Stimulated activated CD4-positive, alpha-beta T cell treated with anti-CD3 and anti-CD28 coated beads, Interleukin-1b, Interleukin-23, amount 100 ng/mL, for 24 hours (primary cell): ENCODE data around the gene IFNA21.
"Not testable (repeated sequence)": the region's sequence is repeated elsewhere in the genome, so short reads cannot be mapped to it uniquely, and the experiment has no call there.

ENCODE experiments used
- DNase-seq, 4 experiments: peaks; one replicate each; pipeline ENCODE4 v3.0.0-alpha.2; 2020; ENCODE audit warnings: low read depth in 4 of 4, low spot score in 1 of 4

The IFNA21 gene

DNA sequence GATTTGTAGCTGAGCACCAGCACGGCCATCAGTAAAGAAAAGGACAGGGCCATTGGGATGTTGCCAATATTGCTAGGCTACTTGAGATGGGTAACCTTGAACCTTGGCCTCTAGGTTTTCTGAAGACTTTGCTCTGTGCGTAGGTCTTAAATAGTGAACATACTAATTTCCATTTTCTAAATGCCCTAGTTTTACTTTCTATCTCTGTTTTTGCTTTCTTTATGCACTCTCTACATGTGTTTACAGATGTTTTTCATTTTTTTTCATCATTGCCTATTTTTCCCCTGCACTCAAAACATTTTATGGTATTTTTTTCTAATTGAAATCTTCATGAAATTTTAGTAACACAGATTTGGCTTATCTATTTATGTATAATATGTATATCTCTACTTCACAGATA is at the start of gene IFNA21:
Gene IFNA21, minus strand, starts transcription at position 101 of the 400 bp plus-strand sequence. Its CDS starts 48 bp downstream, at position 53.
- not testable (repeated sequence) for DNase-seq

- not testable (repeated sequence) for DNase-seq
These were observed 47.2 kb upstream of the IFNA21 start for GRCh38 chr9:21213411-21214326.

- not testable (repeated sequence) for DNase-seq
These were observed 45.7 kb upstream of the IFNA21 start for GRCh38 chr9:21212160-21212559.

GRCh38 chr9:21210782-21211181 is 44.3 kb upstream of the IFNA21 start:
- DNase-seq = not testable (repeated sequence)

GRCh38 chr9:21210311-21210710 is 43.9 kb upstream of the IFNA21 start:
- DNase-seq = no peak

- not testable (repeated sequence) for DNase-seq
These were observed 40.6 kb upstream of the IFNA21 start, which contains the start of gene IFNA10 for GRCh38 chr9:21207043-21207442. IFNA10 (minus strand) TSS chr9:21207143; CDS start chr9:21207097, 46 bp downstream.

DNA sequence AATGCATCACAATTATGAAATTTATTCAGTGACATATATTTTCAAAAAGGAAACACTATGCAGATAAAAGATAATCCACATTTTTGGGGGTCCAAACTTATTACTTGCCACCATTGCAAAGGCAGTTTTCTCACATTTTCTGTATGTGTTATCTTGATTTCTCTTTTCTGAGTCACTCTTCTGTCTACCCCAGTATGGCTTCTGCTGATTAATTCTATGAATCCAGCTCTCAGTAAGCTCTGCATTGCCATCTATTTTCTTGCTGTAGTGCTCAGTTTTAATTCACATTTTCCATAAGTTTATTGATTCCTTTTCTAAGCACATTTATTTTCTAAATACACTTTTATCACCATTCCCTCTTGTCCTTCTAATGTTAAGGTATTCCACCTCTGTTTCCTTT is 38.7 kb upstream of the IFNA21 start:
- DNase-seq = no peak

DNA sequence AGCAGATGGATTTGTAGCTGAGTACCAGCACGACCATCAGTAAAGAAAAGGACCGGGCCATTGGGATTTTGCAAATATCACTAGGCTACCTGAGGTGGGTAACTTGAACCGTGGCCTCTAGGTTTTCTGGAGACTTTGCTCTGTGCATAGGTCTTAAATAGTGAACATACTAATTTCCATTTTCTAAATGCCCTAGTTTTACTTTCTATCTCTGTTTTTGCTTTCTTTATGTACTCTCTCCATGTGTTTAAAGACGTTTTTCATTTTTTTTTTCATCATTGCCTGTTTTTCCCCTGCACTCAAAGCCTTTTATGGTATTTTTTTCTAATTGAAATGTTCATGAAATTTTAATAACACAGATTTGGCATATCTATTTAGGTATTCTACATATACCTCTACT is 35.6 kb upstream of the IFNA21 start, which contains the start of gene IFNA7:
Gene IFNA7, minus strand, starts transcription at position 101 of the 400 bp plus-strand sequence. Its CDS starts 40 bp downstream, at position 61.
- not testable (repeated sequence) for DNase-seq

- DNase-seq = peak in 2 of 4 experiments; percentile 7 to 13
These were observed 28.7 kb upstream of the IFNA21 start for GRCh38 chr9:21194867-21195776.

DNA sequence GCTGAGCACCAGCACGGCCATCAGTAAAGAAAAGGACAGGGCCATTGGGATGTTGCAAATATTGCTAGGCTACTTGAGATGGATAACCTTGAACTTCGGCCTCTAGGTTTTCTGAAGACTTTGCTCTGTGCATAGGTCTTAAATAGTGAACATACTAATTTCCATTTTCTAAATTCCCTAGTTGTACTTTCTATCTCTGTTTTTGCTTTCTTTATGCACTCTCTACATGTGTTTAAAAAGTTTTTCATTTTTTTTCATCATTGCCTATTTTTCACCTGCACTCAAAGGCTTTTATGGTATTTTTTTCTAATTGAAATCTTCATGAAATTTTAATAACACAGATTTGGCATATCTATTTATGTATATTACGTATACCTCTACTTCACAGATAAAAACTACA is 21.0 kb upstream of the IFNA21 start, which contains the start of gene IFNA4:
Gene IFNA4, minus strand, starts transcription at position 101 of the 400 bp plus-strand sequence. Its CDS starts 56 bp downstream, at position 45.
- not testable (repeated sequence) for DNase-seq

DNA sequence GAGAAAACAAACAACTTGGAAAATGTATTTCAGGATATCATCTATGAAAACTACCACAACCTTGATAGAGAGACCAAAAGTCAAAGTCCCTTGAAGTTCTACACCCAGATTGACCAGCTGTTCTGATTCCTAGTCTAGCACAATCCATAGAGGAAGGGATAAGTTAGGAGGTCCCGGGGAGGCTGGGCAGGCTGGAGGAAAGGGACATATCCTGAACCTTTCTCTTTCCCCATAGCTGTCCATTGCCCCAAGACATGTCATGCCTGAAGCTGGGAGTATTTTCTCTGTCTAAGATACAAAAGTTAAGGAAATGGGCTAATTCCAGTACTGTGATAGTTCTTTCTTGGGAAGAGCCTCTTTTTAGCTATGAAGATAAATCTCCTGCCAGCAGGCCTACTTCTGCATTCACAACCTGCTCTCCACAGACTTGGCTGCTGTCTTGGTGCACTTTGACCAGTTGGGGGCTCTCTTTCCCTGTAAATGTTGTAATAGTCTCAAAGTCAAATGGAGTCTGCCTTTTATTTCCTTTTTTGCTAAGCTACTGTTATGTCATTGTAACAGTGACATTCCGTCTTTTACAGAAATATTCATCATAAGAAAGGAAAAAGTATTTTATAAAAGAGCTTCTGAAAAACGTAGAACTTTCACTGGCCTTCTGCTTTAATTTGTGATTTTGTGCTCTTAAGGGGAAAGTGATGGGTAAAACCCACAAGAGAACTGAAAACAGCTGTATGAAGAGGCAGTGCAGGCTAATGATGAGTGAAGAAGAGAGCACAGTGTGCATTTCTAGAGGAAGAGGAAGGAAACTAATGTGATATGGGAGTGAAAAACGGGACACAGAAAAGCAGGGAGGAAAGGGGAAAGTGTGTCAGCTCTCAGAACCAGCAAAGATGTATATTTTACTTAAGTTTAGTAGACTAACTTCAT is 16.6 kb upstream of the IFNA21 start:
- DNase-seq = not testable (repeated sequence)

DNA sequence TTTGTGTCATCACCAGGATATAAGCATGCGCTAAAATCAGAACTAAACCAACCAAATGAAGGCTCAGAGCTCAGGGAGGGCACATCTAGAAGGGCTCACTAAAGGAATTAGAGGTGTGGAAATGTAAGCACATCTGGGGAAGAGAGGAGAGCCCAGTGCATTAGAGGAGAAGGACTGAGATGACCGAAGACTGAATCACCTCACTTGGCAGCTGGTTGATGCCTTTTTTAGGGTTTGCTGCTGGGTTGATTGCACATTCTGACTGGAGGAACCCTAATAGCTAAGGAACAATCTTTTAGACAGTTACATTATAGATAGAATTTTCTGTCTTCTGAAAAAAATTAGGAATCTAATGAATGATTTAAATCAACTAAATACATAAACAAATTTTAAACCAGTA is 8.2 kb upstream of the IFNA21 start:
- no peak for DNase-seq

- no peak for DNase-seq
These were observed 5.7 kb upstream of the IFNA21 start for GRCh38 chr9:21172156-21172555.

DNA sequence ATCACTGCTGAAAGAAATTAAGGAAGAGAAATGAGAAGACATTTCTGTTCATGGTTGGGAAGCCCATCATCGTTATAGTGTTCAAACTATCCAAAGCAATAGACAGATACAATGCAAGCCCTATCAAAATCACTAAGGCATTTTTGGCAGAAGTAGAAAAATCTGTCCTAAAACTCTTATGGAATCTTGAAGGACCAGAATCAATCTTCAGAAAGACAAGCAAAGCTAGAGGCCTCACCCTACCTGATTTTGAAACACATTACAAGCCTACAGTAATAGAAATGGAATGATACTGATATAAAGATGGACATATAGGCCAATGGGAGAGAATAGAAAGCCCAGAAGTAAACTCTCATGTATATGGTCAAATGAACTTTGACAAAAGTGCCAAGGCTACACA is 4.9 kb upstream of the IFNA21 start:
- DNase-seq = no peak

GRCh38 chr9:21165516-21165915 is 944 bp downstream of the IFNA21 start:
- DNase-seq = no peak

DNA sequence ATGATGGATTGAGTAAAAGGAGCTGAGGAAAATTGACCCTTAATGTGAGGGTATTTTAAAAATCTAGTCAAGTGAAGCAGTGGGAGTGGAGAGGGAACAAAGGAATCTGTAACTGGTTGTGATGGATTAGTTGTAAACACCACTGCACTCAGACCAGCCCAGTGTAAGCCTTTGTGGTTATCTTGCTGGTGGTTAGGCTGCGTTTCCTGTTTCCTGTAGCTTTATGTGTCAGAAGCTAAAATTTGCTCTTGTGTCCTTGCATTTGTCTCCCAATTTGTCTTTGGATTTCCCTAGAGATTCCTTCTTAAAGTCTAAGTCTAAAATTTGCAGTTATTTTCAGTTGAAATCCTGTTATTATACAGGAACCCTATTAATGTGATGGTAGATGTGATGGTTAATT is 6.3 kb downstream of the IFNA21 start:
- no peak for DNase-seq

DNA sequence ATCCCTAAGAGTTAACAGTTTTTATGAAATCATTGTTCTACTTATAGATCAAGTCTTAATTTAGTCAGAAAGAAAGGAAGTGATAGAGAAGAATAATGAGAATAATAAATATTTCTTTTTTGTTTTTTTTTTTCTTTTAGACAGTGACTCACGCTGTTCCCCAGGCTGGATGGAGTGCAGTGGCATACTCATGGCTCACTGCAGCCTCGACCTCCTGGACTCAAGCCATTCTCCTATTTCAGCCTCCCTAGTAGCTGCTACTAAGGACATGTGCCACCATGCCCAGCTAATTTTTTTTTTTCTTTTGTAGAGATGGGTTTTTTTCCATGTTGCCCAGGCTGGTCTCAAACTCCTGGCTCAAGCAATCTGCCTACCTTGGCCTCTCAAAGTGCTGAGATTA is 11.0 kb downstream of the IFNA21 start:
- DNase-seq = no peak

GRCh38 chr9:21154018-21154608 is 12.3 kb downstream of the IFNA21 start:
- DNase-seq = no peak

GRCh38 chr9:21153336-21154017 is 13.0 kb downstream of the IFNA21 start:
- DNase-seq = no peak
